Stimulated activated CD4-positive, alpha-beta T cell treated with anti-CD3 and anti-CD28 coated beads, Interleukin-2, amount 100 ng/mL, for 48 hours (primary cell): Measurements from ENCODE around the gene BIRC6.
"Not testable (repeated sequence)": the region's sequence is repeated elsewhere in the genome, so short reads cannot be mapped to it uniquely, and the experiment has no call there.

Experiments used
- DNase-seq, 2 donors: peaks; one replicate each; pipeline ENCODE4 v3.0.0-alpha.2; 2020

Gene BIRC6

GRCh38 chr2:32522770-32523169 is 165.9 kb downstream of the BIRC6 start:
- no peak for DNase-seq

DNA sequence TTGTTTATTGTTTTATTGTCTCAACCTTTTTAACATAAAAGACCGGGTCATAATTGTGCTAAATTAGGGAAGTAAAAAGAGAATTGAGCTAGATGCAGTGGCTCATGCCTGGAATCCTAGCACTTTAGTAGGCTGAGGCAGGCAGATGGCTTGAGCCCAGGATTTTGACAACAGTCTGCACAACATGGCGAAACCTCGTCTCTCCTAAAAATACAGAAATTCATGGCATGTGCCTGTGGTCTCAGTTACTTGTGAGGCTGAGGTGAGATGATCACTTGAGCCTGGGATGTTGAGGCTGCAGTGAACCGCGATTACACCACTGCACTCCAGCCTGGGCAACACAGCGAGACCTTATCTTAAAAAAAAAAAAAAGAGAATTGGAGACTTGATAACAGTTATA is 166.9 kb downstream of the BIRC6 start:
- no peak for DNase-seq

DNA sequence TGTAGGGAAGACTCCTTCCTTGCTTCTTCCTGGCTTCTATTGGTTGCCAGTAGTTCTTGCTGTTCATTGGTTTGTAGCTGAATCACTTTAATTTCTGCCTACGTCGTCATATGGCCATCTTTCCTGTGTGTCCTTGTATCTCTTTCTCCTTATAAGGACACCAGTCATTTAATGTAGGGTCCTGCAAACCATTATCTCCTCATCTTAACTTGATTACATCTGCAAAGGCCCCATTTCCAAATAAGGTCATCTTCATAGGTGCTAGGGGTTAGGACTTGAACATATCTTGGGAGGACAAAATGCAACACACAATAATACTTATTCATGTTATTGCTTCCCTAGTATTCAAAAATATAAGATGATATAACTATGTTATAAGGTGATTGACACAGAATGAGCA is 175.5 kb downstream of the BIRC6 start:
- no peak for DNase-seq

DNA sequence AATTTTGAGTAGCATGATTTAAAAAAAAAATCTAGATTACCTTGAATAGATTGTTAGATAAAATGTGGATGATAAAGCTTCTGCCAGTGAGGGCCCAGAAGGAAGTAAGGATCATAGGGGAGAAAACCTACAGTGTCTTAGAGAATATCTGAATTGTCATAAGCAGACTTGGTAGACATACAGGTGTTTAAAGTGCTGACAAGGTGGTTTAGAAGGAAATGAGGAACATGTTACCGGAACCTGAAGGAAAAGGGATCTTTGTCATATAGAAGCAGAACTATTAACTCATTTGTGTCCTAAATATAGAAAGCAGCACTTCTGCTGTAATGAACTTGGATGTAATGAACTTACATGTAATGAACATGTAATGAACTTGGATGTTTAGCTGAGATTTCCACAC is 176.1 kb downstream of the BIRC6 start:
- no peak for DNase-seq

DNA sequence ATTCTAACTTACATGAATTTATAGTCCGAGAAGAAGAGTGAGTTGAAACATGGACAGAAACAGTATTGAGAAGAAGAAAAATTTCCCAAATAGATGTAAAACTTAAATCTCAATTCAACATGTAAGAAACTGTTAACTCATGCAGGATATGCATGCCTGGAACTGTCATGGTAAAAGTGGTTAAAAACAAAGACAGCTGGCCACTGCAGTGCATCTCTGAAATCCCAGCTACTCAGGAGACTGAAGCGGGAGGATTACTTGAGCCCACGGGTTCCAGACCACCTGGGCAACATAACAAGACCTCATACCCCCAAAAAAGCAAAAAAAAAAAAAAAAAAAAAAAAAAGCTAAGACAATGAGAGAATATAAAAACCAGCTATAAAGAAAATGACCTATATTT is 178.0 kb downstream of the BIRC6 start:
- no peak for DNase-seq

GRCh38 chr2:32538735-32539134 is 181.9 kb downstream of the BIRC6 start:
- DNase-seq, result no peak

GRCh38 chr2:32552483-32552882 is 195.7 kb downstream of the BIRC6 start:
- DNase-seq, result not testable (repeated sequence)

DNA sequence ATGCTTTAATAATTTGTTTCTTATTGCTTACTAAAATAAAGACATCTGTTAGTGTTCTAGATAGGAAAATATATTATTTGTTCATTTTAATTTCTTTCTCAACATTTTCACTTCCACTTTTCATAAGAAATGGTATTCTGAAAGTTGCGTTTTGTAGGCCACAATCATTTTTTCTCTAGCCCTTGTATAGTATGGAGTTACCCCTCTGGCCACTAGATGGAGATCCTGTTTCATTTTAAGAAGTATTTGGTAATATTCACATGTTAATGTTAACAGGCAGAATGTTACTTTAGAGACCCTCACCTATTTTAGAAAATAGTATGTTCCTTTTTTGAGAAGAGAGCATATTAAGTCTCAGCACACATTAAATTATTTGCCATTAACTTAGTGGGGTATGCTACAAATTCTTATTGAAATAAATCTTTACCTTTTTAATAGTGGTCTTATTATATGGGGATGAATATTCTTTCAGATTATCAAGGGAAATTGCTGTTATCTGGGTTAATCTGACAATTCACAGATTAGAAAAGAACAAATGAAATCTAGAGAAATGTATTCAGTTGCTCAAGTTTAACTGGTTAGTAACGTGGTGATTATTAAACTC is 197.1 kb downstream of the BIRC6 start:
- DNase-seq, result no peak

GRCh38 chr2:32558492-32558891 is 201.7 kb downstream of the BIRC6 start:
- no peak for DNase-seq

DNA sequence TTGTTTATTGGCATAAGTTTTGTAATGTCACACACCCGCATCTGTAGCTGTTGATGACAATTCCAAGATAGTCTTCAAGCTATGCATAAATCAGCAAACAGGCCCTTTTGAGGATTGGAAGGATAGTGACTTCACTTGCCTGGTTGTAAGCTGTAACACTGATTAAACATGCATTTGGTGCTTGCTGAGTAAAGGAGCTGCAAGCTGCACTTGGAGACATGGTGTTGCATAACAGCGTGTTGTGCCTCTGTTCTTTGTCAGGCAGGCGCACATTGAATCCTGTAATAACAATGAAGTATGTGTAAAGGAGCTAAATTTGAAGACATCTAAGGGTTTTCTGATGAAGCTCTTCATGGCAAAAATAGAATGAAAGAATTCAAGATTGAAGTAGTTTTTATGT is 202.3 kb downstream of the BIRC6 start:
- no peak for DNase-seq

DNA sequence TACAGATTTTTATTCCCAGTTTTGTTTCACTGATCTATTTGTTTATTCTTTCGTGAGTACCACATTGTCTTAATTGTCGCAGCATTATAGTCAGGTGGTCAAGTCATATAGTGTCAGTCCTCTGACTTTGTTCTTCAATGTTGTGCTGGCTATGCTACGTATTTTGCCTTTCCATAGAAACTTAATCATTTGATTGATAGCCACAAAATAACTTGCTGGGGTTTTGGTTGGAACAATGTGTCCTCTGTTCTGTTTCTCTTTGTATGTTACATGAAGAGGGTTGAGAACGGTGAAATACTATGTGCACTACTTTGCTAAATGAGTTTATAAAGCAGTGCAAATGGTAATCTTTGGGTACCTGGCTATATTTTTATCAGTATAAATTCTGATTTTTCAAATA is 206.1 kb downstream of the BIRC6 start:
- no peak for DNase-seq

GRCh38 chr2:32564417-32565035 is 207.7 kb downstream of the BIRC6 start:
- no peak for DNase-seq

GRCh38 chr2:32565902-32566301 is 209.1 kb downstream of the BIRC6 start:
- no peak for DNase-seq

GRCh38 chr2:32572030-32572429 is 215.2 kb downstream of the BIRC6 start:
- no peak for DNase-seq

DNA sequence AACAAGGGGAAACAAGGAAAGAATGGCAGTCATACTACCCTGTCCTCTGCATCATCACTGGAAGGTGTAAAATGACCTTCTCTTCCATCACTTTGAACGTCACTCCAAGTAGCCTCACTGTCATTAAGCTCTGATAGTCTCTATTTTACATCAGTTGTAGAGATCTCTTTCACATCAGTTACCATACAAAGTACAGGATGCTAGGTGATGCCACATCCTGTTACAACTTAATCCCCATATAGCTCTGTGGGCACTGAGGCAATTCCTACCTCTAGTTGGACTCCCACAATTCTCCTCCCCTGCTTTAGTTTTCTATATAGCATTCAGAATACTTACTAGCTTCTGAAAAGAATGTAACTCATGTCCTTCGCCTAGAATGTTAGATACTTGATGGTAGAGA is 215.9 kb downstream of the BIRC6 start:
- no peak for DNase-seq

DNA sequence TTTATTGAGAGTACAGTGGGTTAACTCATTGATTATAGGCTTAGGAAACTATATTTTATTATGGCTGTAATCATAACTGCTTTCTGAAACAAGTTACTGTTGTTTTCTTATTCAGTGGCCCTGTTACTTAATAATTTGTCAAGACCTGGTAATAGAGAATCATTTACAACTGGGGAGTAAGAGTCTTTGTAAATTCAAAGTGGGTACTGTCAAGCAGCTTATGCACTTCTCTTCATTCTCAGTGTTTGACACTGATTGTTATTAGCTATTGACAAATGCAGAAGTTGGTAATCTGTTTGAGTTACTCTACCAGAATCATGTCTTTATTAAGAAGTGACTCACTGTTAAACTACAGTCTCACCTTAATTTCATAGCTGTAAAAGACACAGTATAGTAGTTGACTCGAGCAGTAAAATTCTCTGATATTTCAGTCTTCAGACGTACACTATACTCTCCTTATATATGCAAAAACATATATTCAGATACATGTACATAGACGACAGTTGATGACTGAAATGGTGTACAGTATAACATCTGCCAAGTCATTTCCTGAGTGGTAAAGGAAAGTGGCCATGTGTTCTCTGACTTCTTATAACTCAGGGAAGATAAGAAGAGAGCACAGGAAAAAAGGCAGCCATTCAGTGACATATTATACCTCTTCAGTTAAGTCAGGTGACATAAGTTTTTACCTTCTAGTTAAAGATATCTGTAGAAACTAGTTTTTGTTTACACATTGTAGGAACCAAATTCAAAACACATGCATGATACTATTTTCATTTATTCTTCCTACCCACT is 235.0 kb downstream of the BIRC6 start:
- no peak for DNase-seq

DNA sequence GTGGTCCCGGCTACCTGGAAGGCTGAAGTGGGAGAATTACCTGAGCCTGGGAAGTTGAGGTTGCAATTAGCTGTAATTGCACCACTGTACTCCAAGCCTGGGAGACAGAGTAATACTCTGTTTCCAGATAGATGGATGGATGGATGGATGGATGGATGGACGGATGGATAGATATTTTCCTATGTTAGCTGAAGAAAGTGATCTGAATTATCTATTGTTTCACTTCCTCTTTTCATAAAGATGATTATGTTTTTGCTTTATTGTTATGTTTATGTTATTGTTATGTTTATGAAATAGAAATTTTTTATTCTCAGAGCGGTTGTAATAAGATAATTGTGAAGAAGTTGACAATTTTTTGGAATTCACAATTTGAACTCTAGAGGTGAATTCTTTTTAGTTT is 237.8 kb downstream of the BIRC6 start:
- DNase-seq, result no peak

GRCh38 chr2:32611366-32611765 is 254.5 kb downstream of the BIRC6 start:
- DNase-seq, result no peak

DNA sequence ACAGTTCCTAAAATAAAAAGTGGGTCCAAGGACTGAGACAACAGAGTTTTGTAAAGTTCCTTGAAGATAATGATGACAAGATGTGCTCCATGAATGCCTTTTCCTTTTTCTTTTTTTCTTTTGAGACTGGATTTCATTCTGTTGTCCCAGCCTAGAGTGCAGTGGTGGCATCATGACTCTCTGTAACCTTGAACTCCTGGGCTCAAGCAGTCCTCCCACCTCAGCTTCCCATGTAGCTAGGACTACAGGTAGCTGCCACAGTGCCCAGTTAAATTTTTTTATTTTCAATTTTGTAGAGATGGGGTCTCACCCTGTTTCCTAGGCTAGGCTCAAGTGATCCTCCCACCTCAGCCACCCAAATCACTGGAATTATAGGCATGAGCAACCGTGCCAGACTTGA is 254.9 kb downstream of the BIRC6 start:
- no peak for DNase-seq

DNA sequence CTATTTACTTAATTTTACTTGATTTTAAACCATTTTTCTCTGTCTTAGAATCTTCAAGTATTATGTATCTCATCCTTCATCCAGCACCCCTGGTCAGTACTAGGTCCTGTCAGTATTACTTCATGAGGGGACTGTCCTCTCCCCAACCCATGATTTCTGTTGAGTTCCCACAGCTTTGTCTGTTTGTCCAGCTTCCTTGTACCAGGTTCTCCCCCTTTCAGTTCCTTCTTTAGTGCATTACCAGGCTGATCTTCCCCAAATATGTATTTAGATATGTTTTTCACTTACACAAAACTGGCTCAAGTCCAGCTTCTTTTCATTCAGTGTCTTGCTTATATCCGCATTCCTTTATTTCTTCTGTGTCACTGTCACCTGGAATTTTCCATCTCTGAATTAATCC is 257.3 kb downstream of the BIRC6 start:
- DNase-seq, result no peak

- DNase-seq, result no peak
Observed at GRCh38 chr2:32617599-32618189, 260.9 kb downstream of the BIRC6 start.

GRCh38 chr2:32622570-32623310 is 265.9 kb downstream of the BIRC6 start:
- no peak for DNase-seq

DNA sequence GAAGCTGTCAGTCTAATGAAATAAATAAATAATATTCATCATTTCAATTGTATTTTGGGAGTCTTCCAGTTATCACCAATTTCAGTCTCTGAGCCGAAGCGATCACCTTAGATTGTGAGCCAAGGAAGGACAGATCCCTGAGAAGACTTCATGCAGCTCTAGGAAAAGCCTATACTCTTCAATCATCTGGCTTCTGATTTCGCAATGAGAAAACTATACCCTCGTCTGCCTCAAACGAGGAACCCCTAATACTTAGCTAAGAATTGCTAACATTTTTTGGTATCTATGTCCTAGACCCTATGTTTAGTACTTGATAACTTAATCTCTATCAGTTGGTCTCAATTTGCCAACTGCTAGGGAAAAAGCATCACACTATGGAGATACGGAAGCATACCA is 266.5 kb downstream of the BIRC6 start:
- no peak for DNase-seq
